ENCODE measurements around the gene EOMES. TPM values are rescaled to one million over a fixed set of nuclear protein-coding genes. Genes with fewer than 3 reads are reported as not detected.

EOMES gene
- total RNA-seq, 1 donor from 2014 or later, result not detected

- no peak overlapping the region for H3K4me3 ChIP-seq (ENCODE audit: low read depth, low read length)
- TF ChIP-seq CTCF (IDR thresholded peaks at IDR 0.05; ENCODE audit: insufficient read depth, low read length, severe bottlenecking), result no peak
- peaks cover 4% of the 10 kb centered on the region for H3K27me3 ChIP-seq (ENCODE audit: control insufficient read depth, insufficient read depth, low read length)
- DNase-seq (ENCODE audit: low read depth) (peak; percentile 69), FAIRE-seq (no peak)
- H3K36me3 ChIP-seq (ENCODE audit: control insufficient read depth, insufficient read depth, low read length), result no peaks in the 10 kb centered on the region
Observed at GRCh38 chr3:27708250-27708649, 13.9 kb downstream of the EOMES start.

- no peak for FAIRE-seq
- Histone ChIP-seq H3K36me3 (ENCODE audit: control insufficient read depth, insufficient read depth, low read length) (no peaks in the 10 kb centered on the region), H3K27me3 (ENCODE audit: control insufficient read depth, insufficient read depth, low read length) (no peaks in the 10 kb centered on the region), H3K4me3 (ENCODE audit: low read depth, low read length) (no peak overlapping the region)
- DNase-seq (ENCODE audit: low read depth), result no peak
- TF ChIP-seq CTCF (IDR thresholded peaks at IDR 0.05; ENCODE audit: insufficient read depth, low read length, severe bottlenecking), result no peak
Observed at GRCh38 chr3:27699067-27699466, 23.1 kb downstream of the EOMES start.

- H3K4me3 ChIP-seq (ENCODE audit: low read depth, low read length), result no peak overlapping the region
- FAIRE-seq (no peak), DNase-seq (ENCODE audit: low read depth) (peak; percentile 94)
- no peaks in the 10 kb centered on the region for H3K36me3 ChIP-seq (ENCODE audit: control insufficient read depth, insufficient read depth, low read length)
- no peaks in the 10 kb centered on the region for H3K27me3 ChIP-seq (ENCODE audit: control insufficient read depth, insufficient read depth, low read length)
- no peak for TF ChIP-seq CTCF (IDR thresholded peaks at IDR 0.05; ENCODE audit: insufficient read depth, low read length, severe bottlenecking)
Observed at GRCh38 chr3:27696906-27697305, 25.2 kb downstream of the EOMES start.

- FAIRE-seq (no peak), DNase-seq (ENCODE audit: low read depth) (no peak)
- Histone ChIP-seq H3K36me3 (ENCODE audit: control insufficient read depth, insufficient read depth, low read length) (no peaks in the 10 kb centered on the region), H3K4me3 (ENCODE audit: low read depth, low read length) (no peak overlapping the region), H3K27me3 (ENCODE audit: control insufficient read depth, insufficient read depth, low read length) (no peaks in the 10 kb centered on the region)
- TF ChIP-seq CTCF (IDR thresholded peaks at IDR 0.05; ENCODE audit: insufficient read depth, low read length, severe bottlenecking), result no peak
Observed at GRCh38 chr3:27695636-27696035, 26.5 kb downstream of the EOMES start.

- DNase-seq (ENCODE audit: low read depth) (no peak), FAIRE-seq (no peak)
- H3K36me3 ChIP-seq (ENCODE audit: control insufficient read depth, insufficient read depth, low read length), result no peaks in the 10 kb centered on the region
- H3K4me3 ChIP-seq (ENCODE audit: low read depth, low read length), result no peak overlapping the region
- H3K27me3 ChIP-seq (ENCODE audit: control insufficient read depth, insufficient read depth, low read length), result no peaks in the 10 kb centered on the region
- no peak for TF ChIP-seq CTCF (IDR thresholded peaks at IDR 0.05; ENCODE audit: insufficient read depth, low read length, severe bottlenecking)
Observed at GRCh38 chr3:27688053-27688452, 34.1 kb downstream of the EOMES start.

- TF ChIP-seq CTCF (IDR thresholded peaks at IDR 0.05; ENCODE audit: insufficient read depth, low read length, severe bottlenecking), result no peak
- Histone ChIP-seq H3K4me3 (ENCODE audit: low read depth, low read length) (no peak overlapping the region), H3K36me3 (ENCODE audit: control insufficient read depth, insufficient read depth, low read length) (no peaks in the 10 kb centered on the region), H3K27me3 (ENCODE audit: control insufficient read depth, insufficient read depth, low read length) (no peaks in the 10 kb centered on the region)
- no peak for FAIRE-seq
- peak; percentile 45 for DNase-seq (ENCODE audit: low read depth)
Observed at GRCh38 chr3:27686642-27687041, 35.5 kb downstream of the EOMES start.

Data from bronchial epithelial cell (primary cell).